Large intestine (tissue), 3 donors: Measurements from ENCODE around the gene CAMSAP2. TPM values are rescaled to one million over a fixed set of nuclear protein-coding genes. Genes with fewer than 3 reads are reported as not detected.

ENCODE experiments used
- DNase-seq, 2 donors: peaks; one replicate each; pipeline versions ENCODE4 v3.0.0 to v3.0.0-alpha.2; 2013
- H3K27ac ChIP-seq: one replicate; pipeline ENCODE4 v1.5.1; 2013; ENCODE audit warnings: low read length
- H3K27me3 ChIP-seq: 2 replicates; pipeline ENCODE4 v1.6.1; 2013; ENCODE audit warnings: low read length; ENCODE audit not compliant: control insufficient read depth, insufficient read depth
- H3K36me3 ChIP-seq: 2 replicates; pipeline ENCODE4 v1.6.1; 2013; ENCODE audit warnings: low read length; ENCODE audit not compliant: control insufficient read depth, insufficient read depth
- H3K4me1 ChIP-seq: one replicate; pipeline ENCODE4 v1.6.1; 2013; ENCODE audit warnings: low read length; ENCODE audit not compliant: control insufficient read depth, insufficient read depth
- H3K4me3 ChIP-seq: one replicate; pipeline ENCODE4 v1.5.1; 2013; ENCODE audit warnings: low read length
- H3K9me3 ChIP-seq: one replicate; pipeline ENCODE4 v1.6.1; 2013; ENCODE audit warnings: mild to moderate bottlenecking, low read depth, low read length, moderate library complexity; ENCODE audit not compliant: control insufficient read depth
- WGBS: methylation state at CpG from one replicate; pipeline ENCODE4 v1.1.5; 2013; ENCODE audit warnings: low lambda C conversion rate; ENCODE audit not compliant: insufficient coverage; 5-methylcytosine and 5-hydroxymethylcytosine counted together
- polyA plus RNA-seq: library from polyadenylated mRNA; unstranded; fragments of 120-200 nt; gene quantifications from one replicate; pipeline ENCODE4 v1.2.1, GENCODE V29; 2013

CAMSAP2 gene
- polyA plus RNA-seq, 1 donor: 17.9 TPM

DNA sequence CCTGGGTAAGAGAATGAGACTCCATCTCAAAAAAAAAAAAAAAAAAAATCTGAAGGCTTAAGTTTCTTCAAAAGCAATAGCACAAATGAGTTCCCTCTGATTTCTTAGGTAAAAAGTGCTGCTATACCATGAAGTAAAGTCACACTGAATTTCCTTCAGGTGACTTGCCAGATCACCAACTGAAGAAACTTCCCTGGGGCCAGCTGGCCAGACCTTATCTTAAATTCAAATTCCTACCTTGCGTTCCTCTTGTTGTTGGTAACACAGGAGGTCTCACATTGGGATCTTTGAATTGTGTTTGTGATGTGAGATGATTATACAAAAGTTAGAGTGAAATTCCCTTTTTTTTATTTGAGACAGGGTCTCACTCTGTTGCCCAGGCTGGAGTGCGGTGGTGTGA is 167.8 kb downstream of the CAMSAP2 start:
- Histone ChIP-seq H3K27me3 (no peaks in the 10 kb centered on the region), H3K4me3 (no peak overlapping the region), H3K27ac (no peak overlapping the region), H3K9me3 (no peaks in the 10 kb centered on the region), H3K36me3 (peaks cover 85% of the 10 kb centered on the region), H3K4me1 (peaks cover 44% of the 10 kb centered on the region)
- whole genome bisulfite sequencing: no CpG with 5 or more reads among the region's 2 CpGs
- no peak for DNase-seq

DNA sequence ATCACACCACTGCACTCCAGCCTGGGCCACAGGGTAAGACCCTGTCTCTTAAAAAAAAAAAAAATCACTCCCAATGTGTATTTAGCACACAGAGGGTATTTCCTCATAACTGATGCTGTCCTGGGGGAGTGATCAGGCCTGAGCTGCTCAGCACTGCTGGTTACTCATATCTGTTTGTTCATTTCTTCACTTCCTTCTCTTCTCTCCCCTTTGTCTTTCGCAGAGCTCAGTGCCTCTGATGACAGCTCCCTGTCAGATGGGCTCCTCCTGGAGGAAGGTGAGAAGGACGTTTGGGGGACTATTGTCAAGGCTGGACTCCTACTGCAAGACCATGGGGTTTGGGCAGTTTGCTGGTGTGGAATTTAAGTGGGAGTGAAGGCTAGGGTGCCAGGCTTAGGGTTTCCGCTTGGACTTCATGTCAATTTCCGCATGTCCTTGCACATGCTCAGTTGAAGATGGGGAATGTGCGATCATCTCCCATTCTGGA is 169.0 kb downstream of the CAMSAP2 start:
- Histone ChIP-seq H3K27me3 (no peaks in the 10 kb centered on the region), H3K4me3 (no peak overlapping the region), H3K27ac (peak overlapping the region; percentile 42), H3K9me3 (no peaks in the 10 kb centered on the region), H3K36me3 (peaks cover 83% of the 10 kb centered on the region), H3K4me1 (peaks cover 44% of the 10 kb centered on the region)
- no CpG with 5 or more reads among the region's 5 CpGs for WGBS
- DNase-seq: no peak

DNA sequence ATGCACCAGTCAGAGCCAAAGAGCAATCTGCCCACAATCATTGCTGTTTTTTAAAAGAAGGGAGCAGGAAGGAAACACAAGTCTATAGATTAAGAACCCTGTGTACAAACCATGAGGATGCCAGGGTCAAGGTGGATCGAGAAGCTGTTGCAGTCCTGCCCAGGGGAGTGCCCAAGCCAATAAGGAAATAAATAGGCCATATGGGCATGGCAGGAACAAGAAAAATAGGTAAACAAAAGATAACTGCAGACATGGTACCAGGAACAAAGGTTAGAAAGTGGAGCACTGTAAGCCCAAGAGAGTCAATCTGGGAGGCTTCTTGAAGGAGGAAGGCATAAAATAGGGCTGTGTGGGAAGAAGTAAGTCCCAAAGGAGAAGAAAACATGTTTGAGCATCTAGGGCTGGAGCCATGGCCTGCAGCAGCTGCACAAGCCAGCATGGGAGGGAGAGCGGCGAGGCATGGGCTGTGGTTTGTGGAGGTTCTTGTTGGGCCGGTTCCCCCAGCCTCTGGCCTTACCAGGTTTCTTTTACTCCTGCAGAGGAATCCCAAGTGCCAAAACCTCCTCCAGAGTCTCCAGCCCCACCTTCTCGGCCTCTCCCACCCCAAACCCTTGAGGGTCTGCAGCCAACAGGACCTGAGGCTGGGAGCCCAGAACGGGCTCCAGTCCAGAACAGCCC is 169.6 kb downstream of the CAMSAP2 start:
- 17% methylated on average over 1 of the region's 6 CpGs for WGBS
- peak in 1 of 2 donors; percentile 54 for DNase-seq

DNA sequence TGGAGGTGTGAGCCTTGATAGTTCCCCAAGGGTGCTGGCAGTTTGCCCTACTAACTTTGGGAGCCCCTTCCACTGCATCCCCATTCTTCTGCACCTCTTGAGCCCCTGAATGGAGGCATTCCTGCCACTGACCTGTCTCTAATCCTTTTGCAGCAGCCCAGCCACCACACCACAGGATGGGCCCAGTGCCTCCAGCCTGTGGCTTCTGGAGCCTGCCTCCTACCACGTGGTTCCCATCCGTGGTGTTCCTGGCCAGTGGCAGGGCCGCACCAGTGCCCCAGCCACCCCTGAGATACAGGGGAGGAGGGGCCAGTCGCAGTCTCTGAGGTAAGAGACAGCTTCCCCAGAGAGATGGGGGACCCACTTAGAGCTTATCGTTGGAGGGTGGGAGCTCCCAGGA is 170.4 kb downstream of the CAMSAP2 start:
- H3K4me3 ChIP-seq: no peak overlapping the region
- H3K36me3 ChIP-seq: peaks cover 82% of the 10 kb centered on the region
- peaks cover 44% of the 10 kb centered on the region for H3K4me1 ChIP-seq

More for the DNA sequence above, 169.6 kb downstream of the CAMSAP2 start:
- Histone ChIP-seq H3K4me1 (peaks cover 44% of the 10 kb centered on the region), H3K27me3 (no peaks in the 10 kb centered on the region), H3K36me3 (peaks cover 85% of the 10 kb centered on the region), H3K4me3 (no peak overlapping the region), H3K27ac (peak overlapping the region; percentile 42), H3K9me3 (no peaks in the 10 kb centered on the region)

DNA sequence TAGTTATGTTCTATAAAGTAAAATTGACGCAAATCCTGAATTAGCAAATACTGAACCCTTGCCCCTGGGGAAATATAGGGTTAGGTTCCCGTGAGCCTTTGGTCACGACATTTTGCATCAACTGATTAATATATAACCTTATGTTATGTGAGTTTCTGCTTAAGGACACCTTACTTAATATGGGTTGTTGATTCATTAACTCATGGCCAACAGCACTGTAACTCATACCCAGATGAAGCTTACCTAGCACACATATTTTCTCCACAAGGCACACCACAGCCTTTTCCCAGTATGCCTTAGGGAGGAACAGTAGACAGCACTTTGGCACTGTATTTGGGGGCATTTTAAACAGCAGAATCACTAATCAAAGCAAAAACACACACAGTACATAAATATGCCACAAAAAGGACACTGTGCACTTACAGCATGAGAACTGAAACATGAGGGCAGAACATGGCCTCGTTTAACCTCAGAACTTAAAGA is 171.1 kb downstream of the CAMSAP2 start:
- no CpG with 5 or more reads among the region's 4 CpGs for WGBS
- H3K36me3 ChIP-seq: peaks cover 77% of the 10 kb centered on the region
- H3K4me1 ChIP-seq: peaks cover 43% of the 10 kb centered on the region
- H3K9me3 ChIP-seq: no peaks in the 10 kb centered on the region
- peak in 1 of 2 donors; percentile 27 for DNase-seq
- no peak overlapping the region for H3K4me3 ChIP-seq
- no peaks in the 10 kb centered on the region for H3K27me3 ChIP-seq
- H3K27ac ChIP-seq: peak overlapping the region; percentile 42

More for the DNA sequence above, 170.4 kb downstream of the CAMSAP2 start:
- no peaks in the 10 kb centered on the region for H3K9me3 ChIP-seq
- DNase-seq: no peak
- no CpG with 5 or more reads among the region's 5 CpGs for WGBS
- H3K27me3 ChIP-seq: no peaks in the 10 kb centered on the region
- H3K27ac ChIP-seq: peak overlapping the region; percentile 42

Other genes starting within 250 kb of the CAMSAP2 start
- 2.9 TPM for gene KIF14, start 118.1 kb upstream of the CAMSAP2 start, polyA plus RNA-seq
- gene DDX59, start 69.0 kb upstream of the CAMSAP2 start, polyA plus RNA-seq: 22.9 TPM
- gene GPR25, start 134.1 kb downstream of the CAMSAP2 start, polyA plus RNA-seq: 0.16 TPM
- 101 TPM for gene INAVA, start 156.0 kb downstream of the CAMSAP2 start, polyA plus RNA-seq